T-cell (primary cell): ENCODE results near the gene ZNF710. TPM values are rescaled to one million over a fixed set of nuclear protein-coding genes. Genes with fewer than 3 reads are reported as not detected.

Experiments used
- ATAC-seq, 4 experiments: fragments of 200-7000 bp in 3 of 4; fragments of 150-1000 bp in 1 of 4; cut with Tn5 transposase; replicated peaks in 1 of 4; 1 replicate in 3 of 4; 2 replicates in 1 of 4; pipeline ENCODE4 v1.10.0; 2021; ENCODE audit warnings: moderate library complexity in 3 of 4, mild to moderate bottlenecking in 2 of 4, moderate number of reproducible peaks in 1 of 4
- CTCF ChIA-PET, 2 donors: fragments of 300-600 bp; sonication (Branson Sonifier 250); formaldehyde crosslinking; loops; one replicate each; lab custom pipeline; 2022; ENCODE audit warnings: antibody characterized with exemption in 2 of 2; lab: Charles Lee
- POLR2A ChIA-PET, 2 donors: fragments of 300-600 bp; sonication (Branson Sonifier 250); formaldehyde crosslinking; loops; one replicate each; lab custom pipeline; 2022; ENCODE audit warnings: antibody characterized with exemption in 2 of 2; lab: Charles Lee
- DNase-seq, 35 experiments: peaks; one replicate each; pipeline versions ENCODE4 v3.0.0 to v3.0.0-alpha.2; 2013 to 2023
- H3K27ac ChIP-seq: one replicate; pipeline ENCODE4 v1.5.1; 2013; ENCODE audit warnings: low read length
- H3K27me3 ChIP-seq, 2 experiments: replicated peaks in 1 of 2; 1 replicate in 1 of 2; 2 replicates in 1 of 2; pipeline versions ENCODE4 v1.6.1 to v1.7.0; 2013; ENCODE audit warnings: low read length in 1 of 2, mixed read lengths in 1 of 2; ENCODE audit not compliant: control insufficient read depth in 2 of 2, insufficient read depth in 2 of 2; ENCODE audit errors: extremely low read depth in 1 of 2
- H3K36me3 ChIP-seq, 2 donors: 1 replicate in 1 of 2; 2 replicates in 1 of 2; pipeline versions ENCODE4 v1.6.1 to v1.7.0; 2013; ENCODE audit warnings: low read length in 1 of 2; ENCODE audit not compliant: control insufficient read depth in 2 of 2, insufficient read depth in 1 of 2; ENCODE audit errors: extremely low read depth in 1 of 2
- H3K4me1 ChIP-seq, 2 experiments: 1 replicate in 1 of 2; 2 replicates in 1 of 2; pipeline versions ENCODE4 v1.6.1 to v1.7.0; 2013; ENCODE audit warnings: low read length in 2 of 2, mixed read lengths in 1 of 2; ENCODE audit not compliant: insufficient read depth in 2 of 2, control insufficient read depth in 1 of 2; ENCODE audit errors: extremely low read depth in 1 of 2
- H3K4me3 ChIP-seq, 2 donors: 1 replicate in 1 of 2; 2 replicates in 1 of 2; pipeline versions ENCODE4 v1.5.1 to v1.7.0; 2013; ENCODE audit warnings: mild to moderate bottlenecking in 2 of 2, low read length in 1 of 2, moderate library complexity in 1 of 2; ENCODE audit not compliant: control insufficient read depth in 1 of 2; ENCODE audit errors: extremely low read depth in 1 of 2
- H3K9me3 ChIP-seq: 2 replicates; pipeline ENCODE4 v1.7.0; 2013
- H3K27ac Mint-ChIP-seq, 2 donors: one replicate each; pipeline ENCODE4 v1.8.0; 2020 to 2021; ENCODE audit warnings: mild to moderate bottlenecking in 2 of 2, mixed read lengths in 2 of 2
- H3K27me3 Mint-ChIP-seq, 2 donors: one replicate each; pipeline ENCODE4 v1.8.0; 2021 to 2022; ENCODE audit warnings: mixed read lengths in 2 of 2
- H3K36me3 Mint-ChIP-seq: one replicate; pipeline ENCODE4 v1.8.0; 2021; ENCODE audit warnings: mixed read lengths
- H3K4me1 Mint-ChIP-seq, 3 donors: one replicate each; pipeline ENCODE4 v1.8.0; 2020 to 2022; ENCODE audit warnings: mixed read lengths in 3 of 3, mild to moderate bottlenecking in 1 of 3
- H3K4me3 Mint-ChIP-seq, 3 donors: one replicate each; pipeline ENCODE4 v1.8.0; 2020 to 2022; ENCODE audit warnings: mild to moderate bottlenecking in 3 of 3, mixed read lengths in 3 of 3, moderate library complexity in 3 of 3
- H3K9me3 Mint-ChIP-seq, 3 donors: one replicate each; pipeline ENCODE4 v1.8.0; 2020 to 2022; ENCODE audit warnings: mixed read lengths in 3 of 3
- WGBS: methylation state at CpG from one replicate; pipeline ENCODE4 v1.1.5; 2013; ENCODE audit warnings: missing lambda C conversion rate; ENCODE audit not compliant: insufficient coverage; 5-methylcytosine and 5-hydroxymethylcytosine counted together
- total RNA-seq, 35 experiments: library from RNA in 6 of 35; stranded (reverse) in 6 of 35; fragments of 120-200 nt in 1 of 35; gene quantifications; one replicate each; pipeline versions ENCODE4 v1.2.1 to v1.2.4 and lab custom pipeline; 2013 to 2026

ZNF710 gene
- total RNA-seq, 5 donors from 2014 or later (not counting 1 experiment from before 2014, with no cell fraction given): 11.8 to 21.2 (median 17.7) TPM

DNA sequence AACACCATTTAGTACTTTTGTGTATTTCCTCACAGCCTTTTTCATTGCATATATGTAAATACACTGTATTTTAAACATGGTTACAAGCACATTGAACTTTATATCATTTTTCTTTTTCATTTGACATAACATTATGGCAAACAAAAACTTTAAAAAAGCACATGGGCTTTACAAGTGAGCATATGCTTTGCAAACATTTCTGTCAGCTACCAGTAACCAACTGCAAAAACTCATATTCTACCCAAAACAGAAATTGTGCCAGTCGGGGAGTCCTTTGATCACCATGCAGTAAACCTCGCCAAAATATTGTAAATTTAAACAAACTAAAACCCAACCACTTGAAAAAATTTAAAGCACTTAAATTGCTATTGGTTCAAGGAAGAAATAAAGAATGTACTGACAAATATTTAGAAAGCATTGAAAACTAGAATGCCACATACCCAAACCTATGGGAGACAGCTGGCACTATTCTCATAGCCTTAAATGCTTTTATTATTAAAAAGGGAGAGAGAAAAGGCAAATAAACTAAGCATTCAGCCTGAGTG, 24.4 kb downstream of the ZNF710 start:
- Mint-ChIP-seq H3K9me3 (peaks cover 0 to 5% (median 0%) of the 10 kb centered on the region in 3 donors), H3K36me3 (peaks cover 4% of the 10 kb centered on the region), H3K4me1 (peaks cover 22 to 32% (median 31%) of the 10 kb centered on the region in 3 donors), H3K27ac (no peak overlapping the region), H3K27me3 (no peaks in the 10 kb centered on the region), H3K4me3 (no peak overlapping the region)
- CTCF ChIA-PET: no interaction called here
- Histone ChIP-seq H3K4me3 (no peak overlapping the region), H3K9me3 (no peaks in the 10 kb centered on the region), H3K27ac (no peak overlapping the region), H3K4me1 (peaks cover 0 to 3% of the 10 kb centered on the region in 2 experiments), H3K36me3 (no peaks in the 10 kb centered on the region), H3K27me3 (no peaks in the 10 kb centered on the region)
- no CpG with 5 or more reads among the region's 2 CpGs for WGBS
- no peak for ATAC-seq
- POLR2A ChIA-PET: no interaction called here
- no peak for DNase-seq

DNA sequence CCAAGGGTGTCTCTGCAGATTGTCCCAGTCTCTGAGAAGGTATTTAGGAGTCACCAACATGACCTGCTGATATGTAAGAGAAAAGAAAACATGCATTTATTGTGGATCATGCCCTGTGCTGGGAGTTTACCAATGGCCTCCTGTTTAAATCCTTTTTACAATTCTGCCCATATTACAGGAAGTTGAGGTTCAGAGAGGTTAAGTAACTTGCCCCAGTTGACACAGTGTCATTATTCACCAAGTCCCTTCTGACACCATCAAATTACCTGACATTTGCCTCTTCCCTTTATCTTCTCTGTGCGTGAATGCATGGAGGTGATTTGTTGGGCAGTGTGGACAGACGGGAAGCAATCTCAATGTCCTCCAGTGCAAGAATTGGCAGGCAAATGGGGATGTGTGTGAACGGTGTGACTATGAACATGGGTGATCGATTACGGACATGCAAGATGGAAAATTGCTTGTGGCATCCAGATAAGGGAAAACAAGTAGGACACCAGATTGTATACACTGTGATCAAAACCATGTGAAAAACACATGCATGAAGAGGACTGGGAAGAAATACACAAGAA, 27.3 kb downstream of the ZNF710 start:
- peaks cover 0 to 5% (median 0%) of the 10 kb centered on the region in 3 donors for H3K9me3 Mint-ChIP-seq
- Histone ChIP-seq H3K9me3 (no peaks in the 10 kb centered on the region), H3K27me3 (no peaks in the 10 kb centered on the region), H3K27ac (no peak overlapping the region), H3K4me1 (peaks cover 8 to 23% of the 10 kb centered on the region in 2 experiments), H3K36me3 (no peaks in the 10 kb centered on the region), H3K4me3 (no peak overlapping the region)
- H3K4me3 Mint-ChIP-seq: no peak overlapping the region
- POLR2A ChIA-PET: interaction anchor here (0.5 to 0.6 kb wide), 4 partner anchors 17 to 683 kb away, joined by 3 to 12 read pairs (median 6); no protein-coding TSS in a partner anchor
- H3K36me3 Mint-ChIP-seq: peaks cover 4% of the 10 kb centered on the region
- ATAC-seq (no peak), DNase-seq (no peak)
- H3K27ac Mint-ChIP-seq: no peak overlapping the region
- 90% methylated on average over 4 of the region's 5 CpGs for WGBS
- H3K27me3 Mint-ChIP-seq: no peaks in the 10 kb centered on the region
- CTCF ChIA-PET: no interaction called here
- peaks cover 36 to 45% (median 43%) of the 10 kb centered on the region in 3 donors for H3K4me1 Mint-ChIP-seq

DNA sequence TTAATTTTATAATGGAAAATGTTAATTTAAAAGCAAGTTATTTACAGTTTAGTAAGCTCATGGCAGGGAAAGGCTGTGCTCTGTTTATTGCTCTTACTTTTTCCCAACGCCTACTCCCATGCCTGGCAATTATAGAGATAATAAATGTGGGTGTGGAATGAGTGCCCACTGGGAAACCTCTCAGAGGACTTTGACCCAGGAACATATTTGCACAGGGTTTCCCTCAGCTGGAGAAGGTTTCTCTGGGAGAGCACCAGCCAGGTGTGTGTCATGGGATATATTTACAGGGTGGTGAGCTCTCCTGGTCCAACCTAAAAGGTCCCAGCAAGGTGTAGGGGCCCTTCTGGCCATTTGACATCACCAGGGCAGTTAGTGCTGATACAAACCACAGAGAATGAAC, 27.9 kb downstream of the ZNF710 start:
- Histone ChIP-seq H3K27me3 (no peaks in the 10 kb centered on the region), H3K27ac (no peak overlapping the region), H3K4me3 (no peak overlapping the region), H3K4me1 (peaks cover 10 to 26% of the 10 kb centered on the region in 2 experiments), H3K9me3 (no peaks in the 10 kb centered on the region), H3K36me3 (no peaks in the 10 kb centered on the region)
- DNase-seq (no peak), ATAC-seq (no peak)
- ChIA-PET POLR2A (interaction anchor here in 1 of 2 donors (0.5 kb wide), 1 partner anchor 18 kb away, joined by 12 read pairs; no protein-coding TSS in a partner anchor), CTCF (no interaction called here)
- H3K27ac Mint-ChIP-seq: no peak overlapping the region
- H3K9me3 Mint-ChIP-seq: peaks cover 0 to 5% (median 0%) of the 10 kb centered on the region in 3 donors
- H3K4me3 Mint-ChIP-seq: no peak overlapping the region
- peaks cover 41 to 51% (median 47%) of the 10 kb centered on the region in 3 donors for H3K4me1 Mint-ChIP-seq
- peaks cover 4% of the 10 kb centered on the region for H3K36me3 Mint-ChIP-seq
- no CpG with 5 or more reads among the region's 1 CpG for WGBS
- H3K27me3 Mint-ChIP-seq: no peaks in the 10 kb centered on the region

DNA sequence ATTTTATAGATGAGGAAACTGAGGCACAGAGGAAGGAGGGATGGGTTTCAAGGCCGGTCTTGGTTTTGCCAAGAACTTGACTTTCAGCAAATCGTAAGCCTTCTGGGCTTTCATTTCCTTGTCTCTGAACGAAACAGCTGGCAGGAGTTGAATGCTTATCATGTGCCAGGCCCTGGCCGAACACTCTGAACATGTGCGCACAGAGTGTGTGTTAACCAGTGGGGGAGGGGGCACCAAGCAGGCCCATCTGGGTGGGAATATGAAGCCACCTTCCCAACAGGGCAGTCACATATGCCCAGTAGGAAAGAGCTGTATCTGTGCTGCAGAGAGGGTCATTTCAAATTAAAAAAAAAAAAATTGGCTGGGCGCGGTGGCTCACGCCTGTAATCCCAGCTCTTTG, 29.3 kb downstream of the ZNF710 start:
- no peak for DNase-seq
- no peaks in the 10 kb centered on the region for H3K27me3 Mint-ChIP-seq
- Histone ChIP-seq H3K4me3 (no peak overlapping the region), H3K36me3 (no peaks in the 10 kb centered on the region), H3K27ac (no peak overlapping the region), H3K9me3 (no peaks in the 10 kb centered on the region), H3K27me3 (no peaks in the 10 kb centered on the region), H3K4me1 (peaks cover 20 to 39% of the 10 kb centered on the region in 2 experiments)
- ChIA-PET CTCF (interaction anchor here (0.6 kb wide), 2 partner anchors 11 to 39 kb away, joined by 3 to 8 read pairs; no protein-coding TSS in a partner anchor), POLR2A (interaction anchor here in 1 of 2 donors (0.7 kb wide), 1 partner anchor 13 kb away, joined by 3 read pairs; no protein-coding TSS in a partner anchor)
- WGBS: 98% methylated on average over 6 of the region's 8 CpGs
- peaks cover 45 to 51% (median 50%) of the 10 kb centered on the region in 3 donors for H3K4me1 Mint-ChIP-seq
- peaks cover 4% of the 10 kb centered on the region for H3K36me3 Mint-ChIP-seq
- peaks cover 0 to 5% (median 0%) of the 10 kb centered on the region in 3 donors for H3K9me3 Mint-ChIP-seq
- no peak for ATAC-seq
- no peak overlapping the region for H3K27ac Mint-ChIP-seq
- no peak overlapping the region for H3K4me3 Mint-ChIP-seq

DNA sequence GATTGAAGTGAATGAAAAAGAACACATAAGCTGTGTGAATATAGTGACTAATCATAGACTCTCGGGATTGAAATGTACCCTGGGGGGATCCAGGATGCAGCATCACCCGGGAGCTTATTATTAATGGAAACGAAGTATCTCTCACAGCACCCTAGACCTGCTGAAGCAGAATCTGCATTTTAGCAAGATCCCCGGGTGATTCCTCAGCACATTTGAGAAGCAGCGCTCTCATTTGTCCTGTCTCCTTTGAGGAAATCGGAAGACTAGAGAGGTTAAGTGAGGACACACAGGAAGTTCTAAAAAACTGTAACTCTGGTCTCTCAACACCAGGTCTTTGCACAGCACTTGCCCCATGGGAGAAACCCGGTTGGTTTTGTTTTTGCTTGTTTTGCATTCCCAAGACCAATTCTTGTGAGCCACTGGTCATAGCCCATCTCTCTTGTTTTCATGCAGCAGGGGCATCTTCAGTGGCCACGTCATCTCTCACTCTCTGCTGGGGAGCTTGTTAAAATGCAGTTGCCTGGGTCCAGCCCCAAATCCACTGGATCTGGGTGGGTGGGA, 30.2 kb downstream of the ZNF710 start:
- ATAC-seq (peak; percentile 15 to 56 (median 46)), DNase-seq (peak in 3 of 35 experiments; percentile 12 to 54 (median 24))
- Mint-ChIP-seq H3K4me3 (peak overlapping the region; percentile 41 to 60 (median 45)), H3K27ac (peak overlapping the region; percentile 76 to 79), H3K27me3 (no peaks in the 10 kb centered on the region), H3K4me1 (peaks cover 49 to 59% (median 56%) of the 10 kb centered on the region in 3 donors), H3K9me3 (peaks cover 0 to 5% (median 0%) of the 10 kb centered on the region in 3 donors), H3K36me3 (peaks cover 4% of the 10 kb centered on the region)
- H3K9me3 ChIP-seq: no peaks in the 10 kb centered on the region
- H3K27ac ChIP-seq: no peak overlapping the region
- no peaks in the 10 kb centered on the region for H3K27me3 ChIP-seq
- peaks cover 23 to 47% of the 10 kb centered on the region in 2 experiments for H3K4me1 ChIP-seq
- ChIA-PET POLR2A (interaction anchor here (0.5 to 0.8 kb wide), 4 partner anchors 14 to 555 kb away, joined by 3 to 4 read pairs (median 3); no protein-coding TSS in a partner anchor), CTCF (interaction anchor here in 1 of 2 donors (0.6 kb wide), 1 partner anchor 11 kb away, joined by 8 read pairs; no protein-coding TSS in a partner anchor)
- WGBS: 54% methylated on average over 6 of the region's 8 CpGs
- no peak overlapping the region for H3K4me3 ChIP-seq
- no peaks in the 10 kb centered on the region for H3K36me3 ChIP-seq

DNA sequence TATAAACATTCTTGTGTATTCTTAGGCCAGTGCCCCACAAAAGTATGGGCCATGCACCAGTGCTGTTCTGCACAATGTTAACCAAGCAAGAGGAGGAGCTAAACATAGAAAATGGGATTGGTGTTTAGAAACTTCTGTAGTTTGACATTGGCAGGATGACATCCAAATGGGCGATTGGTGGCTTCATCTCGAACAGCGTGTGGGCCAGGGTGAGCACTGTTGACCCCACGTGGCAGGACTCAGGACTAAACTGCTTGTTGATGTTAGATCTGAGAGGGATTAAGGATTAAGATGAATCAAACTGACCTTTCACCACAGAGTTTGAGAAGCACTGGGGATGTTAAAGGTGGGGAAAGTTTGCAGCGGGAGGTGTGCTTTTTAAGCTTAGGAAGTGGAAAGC, 31.9 kb downstream of the ZNF710 start:
- Histone ChIP-seq H3K9me3 (no peaks in the 10 kb centered on the region), H3K4me1 (peaks cover 23 to 59% of the 10 kb centered on the region in 2 experiments), H3K27ac (no peak overlapping the region), H3K4me3 (no peak overlapping the region), H3K36me3 (no peaks in the 10 kb centered on the region), H3K27me3 (no peaks in the 10 kb centered on the region)
- Mint-ChIP-seq H3K27me3 (no peaks in the 10 kb centered on the region), H3K36me3 (peaks cover 4% of the 10 kb centered on the region), H3K4me3 (peak overlapping the region in 1 of 3 donors; percentile 57), H3K9me3 (peaks cover 0 to 5% (median 0%) of the 10 kb centered on the region in 3 donors), H3K4me1 (peaks cover 62 to 75% (median 69%) of the 10 kb centered on the region in 3 donors), H3K27ac (peak overlapping the region; percentile 69 to 85)
- ChIA-PET CTCF (interaction anchor here in 1 of 2 donors (0.5 kb wide), 1 partner anchor 272 kb away, joined by 4 read pairs; no protein-coding TSS in a partner anchor), POLR2A (no interaction called here)
- ATAC-seq: no peak
- 96% methylated on average over 3 of the region's 5 CpGs for WGBS
- DNase-seq: no peak
